PC-9 (cell line): ENCODE measurements around the gene SIRT2.

ENCODE experiments used
- CTCF ChIP-seq: fragments of 200-600 bp; sonication (generic); conservative IDR thresholded peaks from 2 replicates; pipeline ENCODE4 v1.6.1; 2017; ENCODE audit warnings: mixed run types, antibody characterized with exemption, mild to moderate bottlenecking, moderate library complexity
- EZH2 ChIP-seq: fragments of 200-600 bp; sonication (generic); IDR thresholded peaks from 2 replicates; pipeline ENCODE4 v1.8.0; 2017; ENCODE audit warnings: antibody characterized with exemption, low read depth

GRCh38 chr19:38928391-38929001 is 29.1 kb upstream of the SIRT2 start:
- TF ChIP-seq CTCF (no peak), EZH2 (no peak)
